HCT116 (cell line): ENCODE results near the gene FN3K.

ENCODE experiments used
- CTCF ChIP-seq, 3 experiments: fragments of 200-600 bp in 1 of 3; sonication (generic) in 1 of 3; IDR thresholded peaks in 2 of 3; conservative IDR thresholded peaks in 1 of 3; 2 replicates each; pipeline ENCODE4 v1.5.1; 2012 to 2017; ENCODE audit warnings: low read depth in 2 of 3, low read length in 2 of 3, antibody characterized with exemption in 1 of 3, borderline replicate concordance in 1 of 3, control low read depth in 1 of 3, mild to moderate bottlenecking in 1 of 3, mixed read lengths in 1 of 3, mixed run types in 1 of 3, moderate library complexity in 1 of 3; ENCODE audit not compliant: insufficient read depth in 1 of 3
- EZH2phosphoT487 ChIP-seq: fragments of 200-600 bp; IDR thresholded peaks from 2 replicates; pipeline ENCODE4 v1.6.1; 2018; ENCODE audit warnings: antibody characterized with exemption, borderline replicate concordance
- MAX ChIP-seq: IDR thresholded peaks from 2 replicates; pipeline ENCODE4 v1.6.1; 2012
- POLR2A ChIP-seq: IDR thresholded peaks from 2 replicates; pipeline ENCODE4 v1.7.0; 2011; ENCODE audit warnings: borderline replicate concordance; ENCODE audit not compliant: insufficient read depth, insufficient read length; ENCODE audit errors: extremely low read depth
- POLR2AphosphoS5 ChIP-seq: IDR thresholded peaks from 2 replicates; pipeline ENCODE4 v1.6.1; 2011; ENCODE audit warnings: mild to moderate bottlenecking, low read depth, low read length, moderate library complexity

- no peak for TF ChIP-seq CTCF (IDR thresholded peaks at IDR 0.05 in 2 of 3, conservative IDR thresholded peaks at IDR 0.05 in 1 of 3; ENCODE audit: borderline replicate concordance in 1 of 3, insufficient read depth in 1 of 3, low read depth in 2 of 3, low read length in 2 of 3)
- TF ChIP-seq POLR2AphosphoS5, result no peak
- TF ChIP-seq EZH2phosphoT487, result no peak
- no peak for TF ChIP-seq POLR2A
- TF ChIP-seq MAX, result no peak
These were observed 59.5 kb downstream of the FN3K start for GRCh38 chr17:82794781-82795482.
